Cardiac muscle cell (in vitro differentiated cells and primary cell): ENCODE measurements around the gene CXorf38. TPM values are rescaled to one million over a fixed set of nuclear protein-coding genes. Genes with fewer than 3 reads are reported as not detected.

Experiments used
- DNase-seq, 2 donors: peaks; one replicate each; pipeline versions ENCODE4 v3.0.0 to v3.0.0-alpha.2; 2010 to 2017; ENCODE audit warnings: low read depth in 1 of 2, low spot score in 1 of 2
- H3K27ac ChIP-seq: fragments of 200-600 bp; sonication (generic); 2 replicates; pipeline ENCODE4 v1.5.1; 2016
- H3K27me3 ChIP-seq: fragments of 200-600 bp; sonication (generic); 2 replicates; pipeline ENCODE4 v1.6.0; 2016; ENCODE audit warnings: control low read depth
- H3K36me3 ChIP-seq: fragments of 200-600 bp; sonication (generic); 2 replicates; pipeline ENCODE4 v1.5.1; 2016; ENCODE audit warnings: control low read depth
- H3K4me1 ChIP-seq: fragments of 200-600 bp; sonication (generic); 2 replicates; pipeline ENCODE4 v1.8.1; 2017; ENCODE audit warnings: low read depth, mild to moderate bottlenecking, mixed run types
- H3K4me3 ChIP-seq: fragments of 200-600 bp; sonication (generic); 2 replicates; pipeline ENCODE4 v1.5.1; 2016; ENCODE audit warnings: mild to moderate bottlenecking
- H3K9me3 ChIP-seq: fragments of 200-600 bp; sonication (generic); 2 replicates; pipeline ENCODE4 v1.5.1; 2017; ENCODE audit warnings: low read depth, mild to moderate bottlenecking, control low read depth
- polyA plus RNA-seq: library from polyadenylated mRNA; unstranded; fragments of >200 nt; fragmentation: Nextera tagmentation; extraction: Ambion mirVana; gene quantifications from 2 replicates; pipeline ENCODE4 v1.2.1, GENCODE V29; 2016
- total RNA-seq: library from RNA; depleted of rRNA; stranded (reverse); fragments of >200 nt; gene quantifications from 2 replicates; pipeline ENCODE4 v1.2.3, GENCODE V29; 2016
- TF ChIP-seq, protein P1 (sequence below): IDR thresholded peaks from 2 replicates; pipeline ENCODE4 v1.5.1; 2012; ENCODE audit warnings: low read depth, mild to moderate bottlenecking, low read length

The CXorf38 gene, protein sequence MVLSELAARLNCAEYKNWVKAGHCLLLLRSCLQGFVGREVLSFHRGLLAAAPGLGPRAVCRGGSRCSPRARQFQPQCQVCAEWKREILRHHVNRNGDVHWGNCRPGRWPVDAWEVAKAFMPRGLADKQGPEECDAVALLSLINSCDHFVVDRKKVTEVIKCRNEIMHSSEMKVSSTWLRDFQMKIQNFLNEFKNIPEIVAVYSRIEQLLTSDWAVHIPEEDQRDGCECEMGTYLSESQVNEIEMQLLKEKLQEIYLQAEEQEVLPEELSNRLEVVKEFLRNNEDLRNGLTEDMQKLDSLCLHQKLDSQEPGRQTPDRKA
- total RNA-seq (9.0 and 12.2 TPM in 2 replicates), polyA plus RNA-seq (4.8 and 9.7 TPM in 2 replicates)

DNA sequence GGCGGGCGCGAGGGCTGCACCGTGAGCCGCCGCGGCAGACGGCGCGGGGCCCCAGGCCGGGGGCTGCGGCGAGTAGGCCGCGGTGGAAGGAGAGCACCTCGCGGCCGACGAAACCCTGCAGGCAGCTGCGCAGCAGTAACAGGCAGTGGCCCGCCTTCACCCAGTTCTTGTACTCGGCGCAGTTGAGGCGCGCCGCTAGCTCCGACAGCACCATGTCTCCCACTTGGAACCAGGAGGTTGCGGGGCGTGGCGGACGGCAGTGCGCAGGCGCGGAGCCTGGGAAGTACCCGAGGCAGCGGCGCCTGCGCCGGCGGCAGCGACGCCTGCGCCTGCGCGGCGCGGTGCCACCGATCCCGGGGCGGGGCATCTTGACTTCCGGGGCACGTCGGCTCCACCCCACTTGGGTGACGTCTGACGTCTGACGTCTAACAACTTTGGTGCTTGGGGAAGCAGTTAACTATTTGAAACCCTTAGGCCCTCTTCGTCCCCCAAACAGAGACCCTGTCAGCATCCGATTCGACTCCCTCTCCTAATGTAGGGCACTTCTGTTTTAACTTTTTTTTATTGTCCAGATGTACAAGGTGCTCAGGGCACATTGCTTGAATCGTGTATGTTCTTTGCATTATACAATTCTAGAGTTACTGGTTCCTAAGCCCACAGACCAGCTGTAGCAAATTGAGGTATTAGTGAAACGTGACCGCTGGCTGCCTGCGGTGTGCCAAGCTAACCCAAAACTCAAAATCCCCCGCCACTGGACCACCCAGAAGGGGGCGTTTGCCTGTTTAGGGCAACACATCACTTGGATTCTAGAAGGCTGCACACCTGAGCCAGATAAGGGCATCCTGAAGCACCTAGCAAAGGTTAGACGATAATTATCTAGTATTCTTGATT is at the start of gene CXorf38:
CXorf38 (minus strand) TSS at position 255 of the 891 bp plus-strand sequence; CDS start at position 214, 41 bp downstream.
- Histone ChIP-seq H3K27ac (peak within 1 kb of the TSS; percentile 83), H3K27me3 (no peaks in the 10 kb centered on the region), H3K9me3 (no peaks in the 10 kb centered on the region), H3K4me1 (no peaks in the 10 kb centered on the region), H3K4me3 (peak within 1 kb of the TSS; percentile 50), H3K36me3 (no peaks in the 10 kb centered on the region)
- TF ChIP-seq, protein P1, sequence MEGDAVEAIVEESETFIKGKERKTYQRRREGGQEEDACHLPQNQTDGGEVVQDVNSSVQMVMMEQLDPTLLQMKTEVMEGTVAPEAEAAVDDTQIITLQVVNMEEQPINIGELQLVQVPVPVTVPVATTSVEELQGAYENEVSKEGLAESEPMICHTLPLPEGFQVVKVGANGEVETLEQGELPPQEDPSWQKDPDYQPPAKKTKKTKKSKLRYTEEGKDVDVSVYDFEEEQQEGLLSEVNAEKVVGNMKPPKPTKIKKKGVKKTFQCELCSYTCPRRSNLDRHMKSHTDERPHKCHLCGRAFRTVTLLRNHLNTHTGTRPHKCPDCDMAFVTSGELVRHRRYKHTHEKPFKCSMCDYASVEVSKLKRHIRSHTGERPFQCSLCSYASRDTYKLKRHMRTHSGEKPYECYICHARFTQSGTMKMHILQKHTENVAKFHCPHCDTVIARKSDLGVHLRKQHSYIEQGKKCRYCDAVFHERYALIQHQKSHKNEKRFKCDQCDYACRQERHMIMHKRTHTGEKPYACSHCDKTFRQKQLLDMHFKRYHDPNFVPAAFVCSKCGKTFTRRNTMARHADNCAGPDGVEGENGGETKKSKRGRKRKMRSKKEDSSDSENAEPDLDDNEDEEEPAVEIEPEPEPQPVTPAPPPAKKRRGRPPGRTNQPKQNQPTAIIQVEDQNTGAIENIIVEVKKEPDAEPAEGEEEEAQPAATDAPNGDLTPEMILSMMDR: no peak
- peak; percentile 90 to 91 for DNase-seq

DNA sequence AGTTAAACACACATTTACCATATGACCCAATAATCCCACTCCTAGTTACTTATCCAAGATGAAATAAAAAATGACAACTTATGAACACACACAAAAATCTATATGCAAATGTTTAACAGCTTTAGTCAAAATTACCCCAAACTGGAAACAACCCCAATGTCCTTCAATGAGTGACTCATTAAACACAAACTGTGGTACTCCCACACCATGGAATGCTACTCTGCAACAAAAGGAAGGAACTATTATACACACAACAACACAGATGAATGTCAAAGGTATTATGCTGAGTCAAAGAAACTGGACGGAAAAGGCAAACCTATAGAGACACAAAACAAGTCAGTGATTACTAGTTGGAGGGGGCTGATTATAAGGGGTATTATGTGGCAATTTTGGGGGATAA is 47.4 kb upstream of the CXorf38 start:
- no peak overlapping the region for H3K27ac ChIP-seq
- no peaks in the 10 kb centered on the region for H3K9me3 ChIP-seq
- H3K27me3 ChIP-seq: no peaks in the 10 kb centered on the region
- peaks cover 7% of the 10 kb centered on the region for H3K36me3 ChIP-seq
- no peaks in the 10 kb centered on the region for H3K4me1 ChIP-seq
- peak in 1 of 2 donors; percentile 1 for DNase-seq
- H3K4me3 ChIP-seq: no peak overlapping the region
- TF ChIP-seq, protein P1: no peak

DNA sequence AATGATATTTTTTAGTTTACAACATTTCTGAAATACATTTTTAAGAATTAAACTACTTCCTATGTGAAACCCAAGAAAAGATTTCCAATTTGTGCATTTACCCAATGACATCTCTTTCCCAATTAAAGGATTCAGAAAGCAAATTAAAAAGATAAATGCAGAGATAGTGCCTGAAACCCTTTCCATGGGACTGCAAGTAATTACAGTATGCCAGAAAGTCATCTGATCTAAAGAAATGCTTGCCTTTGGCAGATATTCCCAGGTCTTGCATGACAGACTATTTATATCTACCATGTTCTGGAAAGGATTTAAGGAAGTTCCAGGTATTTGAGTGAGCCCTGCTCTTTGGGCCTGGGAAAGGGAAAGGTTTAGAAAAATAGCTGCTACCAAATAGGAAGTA is 41.6 kb upstream of the CXorf38 start:
- Histone ChIP-seq H3K9me3 (no peaks in the 10 kb centered on the region), H3K4me1 (no peaks in the 10 kb centered on the region), H3K27me3 (no peaks in the 10 kb centered on the region), H3K27ac (no peak overlapping the region), H3K36me3 (peaks cover 3% of the 10 kb centered on the region), H3K4me3 (no peak overlapping the region)
- DNase-seq: no peak
- TF ChIP-seq, protein P1: no peak

DNA sequence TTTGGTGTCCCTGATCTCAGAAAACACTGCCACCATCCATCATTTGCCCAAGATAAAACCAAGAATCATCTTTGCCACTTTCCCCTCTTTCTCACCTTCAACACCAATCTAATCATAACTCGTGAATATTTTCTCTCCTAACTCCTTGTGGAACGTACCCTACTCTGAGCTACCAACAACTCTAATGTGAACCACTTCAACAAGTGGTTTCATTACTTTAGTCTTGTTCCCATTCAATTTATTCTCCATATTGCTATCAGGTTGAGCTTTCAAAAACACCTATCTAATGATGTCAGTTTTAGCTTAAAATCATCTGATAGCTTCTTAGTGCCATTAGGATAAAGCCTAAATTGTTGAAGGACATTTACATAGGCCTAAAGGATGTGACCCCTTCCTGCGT is 39.8 kb upstream of the CXorf38 start:
- Histone ChIP-seq H3K36me3 (no peaks in the 10 kb centered on the region), H3K4me3 (no peak overlapping the region), H3K27me3 (no peaks in the 10 kb centered on the region), H3K27ac (no peak overlapping the region), H3K4me1 (no peaks in the 10 kb centered on the region), H3K9me3 (no peaks in the 10 kb centered on the region)
- TF ChIP-seq, protein P1: no peak
- no peak for DNase-seq

DNA sequence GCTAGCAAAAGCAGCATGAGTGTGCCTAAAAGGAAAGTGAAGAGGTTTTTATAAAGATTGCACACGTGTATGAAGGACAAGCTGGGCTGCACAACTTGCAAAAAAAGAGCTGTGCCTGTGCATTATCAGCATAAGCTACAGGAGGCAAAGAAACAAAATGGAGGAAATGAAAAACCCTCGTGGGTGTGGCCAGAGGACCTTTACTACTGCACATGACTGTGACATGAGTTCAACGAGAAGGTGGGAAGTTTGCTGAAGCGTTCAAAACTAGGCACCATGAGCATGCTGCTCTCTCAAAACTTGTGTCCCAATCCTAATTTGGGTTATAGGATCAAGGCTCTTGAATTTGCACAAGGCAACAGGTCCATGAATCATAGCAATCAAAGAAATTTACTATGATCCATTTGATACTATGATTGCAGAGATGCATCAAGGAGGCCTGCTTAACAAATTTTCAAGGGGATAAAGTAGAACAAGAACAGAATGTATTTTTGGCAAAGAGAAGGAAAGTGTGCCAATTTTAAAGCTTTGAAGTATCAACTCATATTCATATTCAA is 38.1 kb upstream of the CXorf38 start:
- no peaks in the 10 kb centered on the region for H3K4me1 ChIP-seq
- H3K9me3 ChIP-seq: no peaks in the 10 kb centered on the region
- TF ChIP-seq, protein P1: no peak
- no peak overlapping the region for H3K27ac ChIP-seq
- no peak overlapping the region for H3K4me3 ChIP-seq
- H3K27me3 ChIP-seq: no peaks in the 10 kb centered on the region
- H3K36me3 ChIP-seq: peaks cover 2% of the 10 kb centered on the region
- no peak for DNase-seq
